Upper lobe of left lung (tissue), 6 donors: ENCODE measurements around the gene CXCL11. TPM values are rescaled to one million over a fixed set of nuclear protein-coding genes. Genes with fewer than 3 reads are reported as not detected.
A peak's percentile ranks its signal among the peaks of the same experiment; 100 is the strongest.

ENCODE experiments used
- ATAC-seq, 2 donors: fragments of 200-7000 bp; cut with Tn5 transposase; one replicate each; pipeline ENCODE4 v1.9.1; 2022; ENCODE audit warnings: mild to moderate bottlenecking in 2 of 2, moderate library complexity in 2 of 2; ENCODE audit not compliant: low FRiP score in 2 of 2
- DNase-seq, 2 donors: peaks; one replicate each; pipeline ENCODE4 v3.0.0-alpha.2; 2019 to 2020
- H3K27ac ChIP-seq, 4 donors: fragments of 200-600 bp; sonication (generic); one replicate each; pipeline ENCODE4 v1.5.1; 2016 to 2019
- H3K27me3 ChIP-seq, 4 donors: fragments of 200-600 bp; sonication (generic); one replicate each; pipeline ENCODE4 v1.5.1; 2017 to 2019
- H3K36me3 ChIP-seq, 4 donors: fragments of 200-600 bp; sonication (generic); one replicate each; pipeline ENCODE4 v1.5.1; 2016 to 2019
- H3K4me1 ChIP-seq, 4 donors: fragments of 200-600 bp; sonication (generic); one replicate each; pipeline ENCODE4 v1.5.1; 2018 to 2019
- H3K4me3 ChIP-seq, 4 donors: fragments of 200-600 bp; sonication (generic); one replicate each; pipeline ENCODE4 v1.5.1; 2017 to 2019; ENCODE audit warnings: mild to moderate bottlenecking in 2 of 4, moderate library complexity in 1 of 4
- H3K9me3 ChIP-seq, 4 donors: fragments of 200-600 bp; sonication (generic); one replicate each; pipeline ENCODE4 v1.5.1; 2018 to 2019
- CTCF ChIP-seq, 6 experiments: fragments of 450-650 bp in 4 of 6; fragments of 200-600 bp in 2 of 6; sonication (generic) in 2 of 6; IDR thresholded peaks; one replicate each; pipeline ENCODE4 v1.5.1; 2016 to 2019; ENCODE audit warnings: antibody characterized with exemption in 6 of 6
- EP300 ChIP-seq, 4 donors: sonication (generic); formaldehyde crosslinking; IDR thresholded peaks; one replicate each; pipeline ENCODE4 v1.5.1; 2017; ENCODE audit warnings: antibody characterized with exemption in 4 of 4, control low read depth in 2 of 4
- POLR2A ChIP-seq, 4 donors: fragments of 450-650 bp; IDR thresholded peaks; one replicate each; pipeline ENCODE4 v1.5.1; 2016 to 2017; ENCODE audit warnings: antibody characterized with exemption in 4 of 4, mild to moderate bottlenecking in 2 of 4
- POLR2AphosphoS5 ChIP-seq, 2 donors: sonication (generic); formaldehyde crosslinking; IDR thresholded peaks; one replicate each; pipeline ENCODE4 v1.5.1; 2017; ENCODE audit warnings: antibody characterized with exemption in 2 of 2
- WGBS, 2 donors: methylation state at CpG; one replicate each; pipeline ENCODE4 v1.1.5; 2017 to 2018; 5-methylcytosine and 5-hydroxymethylcytosine counted together
- total RNA-seq, 6 donors: library from RNA; depleted of rRNA in 4 of 6; stranded (reverse); fragments of >200 nt in 4 of 6; gene quantifications; one replicate each; pipeline versions ENCODE4 v1.1.0 to v1.2.1, GENCODE V29; 2016 to 2021
- donor health status: DM: no; HTN: no; CAD: no; lungs with moderate emphysema.
- donor health status: DM: no; HTN: yes; CAD: no; lungs with severe emphysema.

The CXCL11 gene
- total RNA-seq, 6 donors from 2014 or later = 0.30 to 0.98 (median 0.31) TPM; not detected in 3

- no peaks in the 10 kb centered on the region for H3K9me3 ChIP-seq
- TF ChIP-seq POLR2AphosphoS5 (IDR thresholded peaks at IDR 0.05) (no peak), CTCF (IDR thresholded peaks at IDR 0.05) (no peak), POLR2A (IDR thresholded peaks at IDR 0.05) (no peak), EP300 (IDR thresholded peaks at IDR 0.05) (no peak)
- no peaks in the 10 kb centered on the region for H3K27me3 ChIP-seq
- WGBS, 2 donors = 38 to 75% methylated on average over 1 of the region's 1 CpG
- ATAC-seq (no peak), DNase-seq (no peak)
- H3K4me3 ChIP-seq = no peak within 1 kb of the TSS
- no peak within 1 kb of the TSS for H3K27ac ChIP-seq
- no peaks in the 10 kb centered on the region for H3K4me1 ChIP-seq
- no peaks in the 10 kb centered on the region for H3K36me3 ChIP-seq
Measured at GRCh38 chr4:76074468-76074867, 38.6 kb upstream of the CXCL11 start, which contains the start of gene ART3. ART3 (plus strand) TSS chr4:76074709; CDS start chr4:76075890, 1,181 bp downstream.

- H3K27ac ChIP-seq = no peak overlapping the region
- H3K4me1 ChIP-seq = no peaks in the 10 kb centered on the region
- TF ChIP-seq POLR2A (IDR thresholded peaks at IDR 0.05) (no peak), POLR2AphosphoS5 (IDR thresholded peaks at IDR 0.05) (no peak), CTCF (IDR thresholded peaks at IDR 0.05) (no peak), EP300 (IDR thresholded peaks at IDR 0.05) (no peak)
- no peaks in the 10 kb centered on the region for H3K36me3 ChIP-seq
- no peak for DNase-seq
- H3K27me3 ChIP-seq = no peaks in the 10 kb centered on the region
- ATAC-seq = no peak
- no peaks in the 10 kb centered on the region for H3K9me3 ChIP-seq
- WGBS, 2 donors = 83 to 86% methylated on average over 4 of the region's 4 CpGs
- H3K4me3 ChIP-seq = no peak overlapping the region
Measured at GRCh38 chr4:76072760-76073159, 36.9 kb upstream of the CXCL11 start.

- Histone ChIP-seq H3K9me3 (no peaks in the 10 kb centered on the region), H3K4me1 (no peaks in the 10 kb centered on the region), H3K4me3 (no peak overlapping the region), H3K27ac (no peak overlapping the region), H3K36me3 (no peaks in the 10 kb centered on the region), H3K27me3 (no peaks in the 10 kb centered on the region)
- WGBS, 2 donors = 0% methylated on average over 2 of the region's 2 CpGs
- ATAC-seq (peak; percentile 73 to 91), DNase-seq (peak in 1 of 2 donors; percentile 69)
- TF ChIP-seq POLR2AphosphoS5 (IDR thresholded peaks at IDR 0.05) (no peak), EP300 (IDR thresholded peaks at IDR 0.05) (no peak), CTCF (IDR thresholded peaks at IDR 0.05) (peak; percentile 47 to 82 (median 70)), POLR2A (IDR thresholded peaks at IDR 0.05) (no peak)
Measured at GRCh38 chr4:76067652-76068286, 31.9 kb upstream of the CXCL11 start.

- Histone ChIP-seq H3K4me1 (no peaks in the 10 kb centered on the region), H3K27ac (no peak overlapping the region), H3K9me3 (no peaks in the 10 kb centered on the region), H3K36me3 (no peaks in the 10 kb centered on the region), H3K27me3 (no peaks in the 10 kb centered on the region), H3K4me3 (no peak overlapping the region)
- ATAC-seq (no peak), DNase-seq (no peak)
- TF ChIP-seq CTCF (IDR thresholded peaks at IDR 0.05) = no peak
- TF ChIP-seq EP300 (IDR thresholded peaks at IDR 0.05) = no peak
- WGBS, 2 donors = 83 to 100% methylated on average over 1 to 3 of the region's 3 CpGs
Measured at GRCh38 chr4:76066546-76066945, 30.7 kb upstream of the CXCL11 start.

GRCh38 chr4:76061982-76062381 lies 26.1 kb upstream of the CXCL11 start:
- H3K4me3 ChIP-seq = no peak overlapping the region
- H3K27ac ChIP-seq = no peak overlapping the region
- H3K9me3 ChIP-seq = no peaks in the 10 kb centered on the region
- H3K27me3 ChIP-seq = no peaks in the 10 kb centered on the region
- TF ChIP-seq CTCF (IDR thresholded peaks at IDR 0.05) = no peak
- no peak for TF ChIP-seq POLR2A (IDR thresholded peaks at IDR 0.05)
- no peak for TF ChIP-seq POLR2AphosphoS5 (IDR thresholded peaks at IDR 0.05)
- no peak for TF ChIP-seq EP300 (IDR thresholded peaks at IDR 0.05)
- no peaks in the 10 kb centered on the region for H3K36me3 ChIP-seq
- no peak for DNase-seq
- no peak for ATAC-seq
- 25 to 56% methylated on average over 1 of the region's 1 CpG for WGBS, 2 donors
- no peaks in the 10 kb centered on the region for H3K4me1 ChIP-seq
